ENCODE data around the gene CROCC. TPM values are rescaled to one million over a fixed set of nuclear protein-coding genes. Genes with fewer than 3 reads are reported as not detected.
"Not testable (repeated sequence)": the region's sequence is repeated elsewhere in the genome, so short reads cannot be mapped to it uniquely, and the experiment has no call there.

The CROCC gene
- total and polyA plus RNA-seq, 12 donors = 4.7 to 42.3 (median 6.3) TPM

GRCh38 chr1:16900751-16901150 lies 21.0 kb upstream of the CROCC start:
- peak in 2 of 9 donors; percentile 7 to 12 for TF ChIP-seq CTCF (IDR thresholded peaks at IDR 0.05)
- DNase-seq (no peak), ATAC-seq (no peak)
- H3K4me3 ChIP-seq = no peak overlapping the region
- intact Hi-C loops (cut with DNase I) = no loop called here
- peaks cover 3 to 28% (median 18%) of the 10 kb centered on the region in 9 donors for H3K4me1 ChIP-seq
- H3K27me3 ChIP-seq = no peaks in the 10 kb centered on the region
- H3K9me3 ChIP-seq = peaks cover 0 to 5% (median 0%) of the 10 kb centered on the region in 11 donors
- no peaks in the 10 kb centered on the region for H3K36me3 ChIP-seq
- whole genome bisulfite sequencing, 2 donors = 87 to 88% methylated on average over 2 of the region's 2 CpGs
- no peak overlapping the region for H3K27ac ChIP-seq

GRCh38 chr1:16901371-16901770 lies 20.4 kb upstream of the CROCC start:
- intact Hi-C loops (cut with DNase I) = not testable (repeated sequence)

GRCh38 chr1:16903054-16903453 lies 18.7 kb upstream of the CROCC start:
- H3K27me3 ChIP-seq = no peaks in the 10 kb centered on the region
- no peaks in the 10 kb centered on the region for H3K36me3 ChIP-seq
- no peak for ATAC-seq
- H3K4me3 ChIP-seq = peak overlapping the region in 1 of 10 donors; percentile 57
- peak overlapping the region in 8 of 10 donors; percentile 88 to 99 (median 96) for H3K27ac ChIP-seq
- WGBS, 2 donors = 77 to 84% methylated on average over 2 of the region's 2 CpGs
- peaks cover 0 to 15% (median 0%) of the 10 kb centered on the region in 11 donors for H3K9me3 ChIP-seq
- H3K4me1 ChIP-seq = peaks cover 3 to 31% (median 10%) of the 10 kb centered on the region in 9 donors
- TF ChIP-seq CTCF (IDR thresholded peaks at IDR 0.05) = no peak
- intact Hi-C loops (cut with DNase I) = no loop called here
- no peak for DNase-seq

More at GRCh38 chr1:16901371-16901770, 20.4 kb upstream of the CROCC start:
- ATAC-seq, H3K27me3 ChIP-seq, H3K36me3 ChIP-seq, H3K4me3 ChIP-seq, H3K27ac ChIP-seq, DNase-seq: not testable (repeated sequence)
- 62 to 81% methylated on average over 2 of the region's 2 CpGs for WGBS, 2 donors
- Histone ChIP-seq H3K4me1 (peaks cover 3 to 33% (median 18%) of the 10 kb centered on the region in 9 donors), H3K9me3 (peaks cover 0 to 11% (median 0%) of the 10 kb centered on the region in 11 donors)

GRCh38 chr1:16903458-16903796 lies 18.3 kb upstream of the CROCC start:
- H3K27me3 ChIP-seq = no peaks in the 10 kb centered on the region
- no peak for DNase-seq
- ATAC-seq = no peak
- H3K27ac ChIP-seq = peak overlapping the region; percentile 88 to 99 (median 98)
- intact Hi-C loops (cut with DNase I) = no loop called here
- H3K9me3 ChIP-seq = peaks cover 0 to 15% (median 0%) of the 10 kb centered on the region in 11 donors
- H3K4me1 ChIP-seq = peaks cover 3 to 31% (median 10%) of the 10 kb centered on the region in 9 donors
- no peaks in the 10 kb centered on the region for H3K36me3 ChIP-seq
- H3K4me3 ChIP-seq = peak overlapping the region; percentile 30 to 62 (median 54)
- TF ChIP-seq CTCF (IDR thresholded peaks at IDR 0.05) = no peak

- peak overlapping the region; percentile 30 to 62 (median 54) for H3K4me3 ChIP-seq
- peak; percentile 99 to 100 (median 100) for ATAC-seq
- peak overlapping the region; percentile 88 to 99 (median 98) for H3K27ac ChIP-seq
- H3K36me3 ChIP-seq = no peaks in the 10 kb centered on the region
- intact Hi-C loops (cut with DNase I) = no loop called here
- WGBS, 2 donors = 0% methylated on average over 27 of the region's 27 CpGs
- no peak for TF ChIP-seq CTCF (IDR thresholded peaks at IDR 0.05)
- DNase-seq = peak; percentile 99
- H3K27me3 ChIP-seq = no peaks in the 10 kb centered on the region
- peaks cover 3 to 26% (median 10%) of the 10 kb centered on the region in 9 donors for H3K4me1 ChIP-seq
- peaks cover 0 to 15% (median 0%) of the 10 kb centered on the region in 11 donors for H3K9me3 ChIP-seq
These were observed 17.1 kb upstream of the CROCC start for GRCh38 chr1:16904560-16905109.

Data from heart right ventricle (tissue), 16 donors.